ENCODE measurements around the gene TCF12.
A peak's percentile ranks its signal among the peaks of the same experiment; 100 is the strongest.

TCF12 gene

GRCh38 chr15:57044072-57044702 is 125.7 kb downstream of the TCF12 start:
- no peak for TF ChIP-seq CTCF (IDR thresholded peaks at IDR 0.05; ENCODE audit: borderline replicate concordance, control extremely low read depth, extremely low read depth, insufficient read depth, missing control alignments)
- DNase-seq (ENCODE audit: low spot score), result no peak
- in situ Hi-C loops (cut with MboI; ENCODE audit: low sequenced_read_pairs, unreplicated experiment), result no loop called here

- TF ChIP-seq CTCF (IDR thresholded peaks at IDR 0.05; ENCODE audit: borderline replicate concordance, control extremely low read depth, extremely low read depth, insufficient read depth, missing control alignments), result no peak
- no peak for DNase-seq (ENCODE audit: low spot score)
- in situ Hi-C loops (cut with MboI; ENCODE audit: low sequenced_read_pairs, unreplicated experiment), result no loop called here
Observed at GRCh38 chr15:57044970-57045369, 126.5 kb downstream of the TCF12 start.

GRCh38 chr15:57045741-57046382 is 127.4 kb downstream of the TCF12 start:
- peak; percentile 34 for DNase-seq (ENCODE audit: low spot score)
- TF ChIP-seq CTCF (IDR thresholded peaks at IDR 0.05; ENCODE audit: borderline replicate concordance, control extremely low read depth, extremely low read depth, insufficient read depth, missing control alignments), result no peak

GRCh38 chr15:57048930-57049549 is 130.6 kb downstream of the TCF12 start:
- TF ChIP-seq CTCF (IDR thresholded peaks at IDR 0.05; ENCODE audit: borderline replicate concordance, control extremely low read depth, extremely low read depth, insufficient read depth, missing control alignments), result no peak
- in situ Hi-C loops (cut with MboI; ENCODE audit: low sequenced_read_pairs, unreplicated experiment), result no loop called here
- no peak for DNase-seq (ENCODE audit: low spot score)

More at GRCh38 chr15:57045741-57046382, 127.4 kb downstream of the TCF12 start:
- in situ Hi-C loops (cut with MboI; ENCODE audit: low sequenced_read_pairs, unreplicated experiment), result no loop called here

- TF ChIP-seq CTCF (IDR thresholded peaks at IDR 0.05; ENCODE audit: borderline replicate concordance, control extremely low read depth, extremely low read depth, insufficient read depth, missing control alignments), result no peak
- in situ Hi-C loops (cut with MboI; ENCODE audit: low sequenced_read_pairs, unreplicated experiment), result no loop called here
- DNase-seq (ENCODE audit: low spot score), result no peak
Observed at GRCh38 chr15:57053470-57053869, 135.0 kb downstream of the TCF12 start.

GRCh38 chr15:57054204-57054750 is 135.8 kb downstream of the TCF12 start:
- DNase-seq (ENCODE audit: low spot score), result no peak
- no peak for TF ChIP-seq CTCF (IDR thresholded peaks at IDR 0.05; ENCODE audit: borderline replicate concordance, control extremely low read depth, extremely low read depth, insufficient read depth, missing control alignments)
- in situ Hi-C loops (cut with MboI; ENCODE audit: low sequenced_read_pairs, unreplicated experiment), result no loop called here
